TTC549 (cell line): ENCODE results near the gene GPATCH1.
"Not testable (repeated sequence)": the region's sequence is repeated elsewhere in the genome, so short reads cannot be mapped to it uniquely, and the experiment has no call there.

ENCODE experiments used
- FAIRE-seq: peaks from 2 replicates; lab custom pipeline; 2012; peaks lifted over from hg19 to GRCh38; lab: Jason Lieb, UNC

Gene GPATCH1

GRCh38 chr19:33159149-33159548, 78.2 kb downstream of the GPATCH1 start:
- FAIRE-seq = no peak

DNA sequence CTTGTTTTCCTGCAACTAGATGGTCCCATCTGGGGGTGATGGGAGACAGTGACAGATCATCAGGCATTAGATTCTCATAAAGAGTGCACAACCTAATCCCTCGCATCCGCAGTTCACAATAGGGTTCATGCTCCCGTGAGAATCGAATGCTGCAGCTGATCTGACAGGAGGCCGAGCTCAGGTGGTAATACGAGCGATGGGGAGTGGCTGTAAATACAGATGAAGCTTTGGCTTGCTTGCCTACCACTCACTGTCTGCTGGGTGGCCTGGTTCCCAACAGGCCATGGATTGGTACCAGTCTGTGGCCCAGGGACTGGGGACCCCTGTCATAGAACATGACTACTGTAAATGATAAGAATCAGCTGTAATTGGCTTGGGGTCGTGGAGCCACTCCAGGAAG, 78.9 kb downstream of the GPATCH1 start:
- FAIRE-seq = no peak

DNA sequence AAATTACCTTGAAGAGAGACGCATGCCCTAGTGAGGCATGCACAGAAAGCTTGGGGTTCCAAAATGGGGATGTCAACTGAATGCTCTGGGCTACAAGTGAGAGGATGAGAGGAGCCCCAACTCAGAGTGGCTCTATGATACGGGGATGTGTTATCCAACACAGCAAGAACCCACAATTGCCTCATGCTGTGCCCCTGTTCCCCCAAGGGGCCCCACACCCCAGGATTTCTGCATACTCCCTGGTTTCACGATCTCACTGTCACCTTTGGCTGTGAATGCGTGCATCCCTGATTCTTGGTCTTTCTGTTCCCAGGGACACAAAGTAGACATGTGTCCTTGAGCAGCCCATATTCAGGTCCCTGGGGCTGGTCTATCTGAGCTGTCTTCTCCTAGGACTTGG, 80.2 kb downstream of the GPATCH1 start:
- FAIRE-seq = no peak

DNA sequence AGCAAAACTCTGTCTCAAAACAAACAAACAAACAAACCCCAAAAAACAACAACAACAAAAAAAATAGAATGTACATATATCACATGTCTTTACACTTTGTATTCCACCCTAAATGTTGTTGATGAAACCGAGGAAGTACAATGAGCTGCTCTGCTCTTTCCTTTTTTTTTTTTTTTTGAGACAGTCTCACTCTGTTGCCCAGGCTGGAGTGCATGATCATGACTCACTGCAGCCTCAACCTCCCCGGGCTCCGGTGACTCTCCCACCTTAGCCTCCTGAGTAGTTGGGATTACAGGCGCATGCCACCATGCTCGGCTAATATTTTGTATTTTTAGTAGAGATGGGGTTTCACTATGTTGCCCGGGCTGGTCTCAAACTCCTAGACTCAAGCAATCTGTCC, 82.5 kb downstream of the GPATCH1 start:
- no peak for FAIRE-seq

DNA sequence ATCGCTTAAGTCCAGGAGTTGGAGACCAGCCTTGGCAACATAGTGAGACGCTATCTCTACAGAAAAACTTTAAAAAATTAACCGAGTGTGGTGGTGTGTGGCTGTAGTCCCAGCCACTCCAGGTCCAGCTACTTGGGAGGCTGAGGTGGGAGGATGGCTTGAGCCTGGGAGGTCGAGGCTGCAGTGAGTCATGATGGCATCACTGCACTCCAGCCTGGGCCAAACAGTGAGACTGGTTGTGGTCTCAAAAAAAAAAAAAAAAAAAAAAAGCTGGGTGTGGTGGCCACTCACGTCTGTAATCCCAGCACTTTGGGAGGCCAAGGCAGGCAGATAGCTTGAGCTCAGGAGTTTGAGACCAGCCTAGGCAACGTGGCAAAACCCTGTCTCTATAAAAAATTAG, 85.1 kb downstream of the GPATCH1 start:
- FAIRE-seq = not testable (repeated sequence)

DNA sequence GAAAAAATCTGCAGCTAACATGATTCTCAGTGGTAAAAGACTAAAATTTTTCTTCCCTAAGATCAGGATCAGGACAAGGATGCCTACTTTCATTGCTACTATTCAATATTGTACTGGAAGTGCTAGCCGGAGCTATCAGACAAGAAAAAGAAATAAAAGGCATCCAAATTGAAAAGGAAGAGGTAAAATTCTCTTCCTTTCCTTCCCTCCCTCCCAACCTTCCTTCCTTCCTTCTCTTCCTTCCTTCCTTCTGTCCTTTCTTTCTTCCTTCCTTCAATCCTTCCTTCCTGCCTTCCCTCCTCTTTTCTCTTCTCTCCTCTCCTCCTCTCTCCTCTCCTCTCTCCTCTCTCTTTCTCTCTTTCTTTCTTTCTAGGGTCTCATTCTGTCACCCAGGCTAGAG, 86.5 kb downstream of the GPATCH1 start:
- no peak for FAIRE-seq

DNA sequence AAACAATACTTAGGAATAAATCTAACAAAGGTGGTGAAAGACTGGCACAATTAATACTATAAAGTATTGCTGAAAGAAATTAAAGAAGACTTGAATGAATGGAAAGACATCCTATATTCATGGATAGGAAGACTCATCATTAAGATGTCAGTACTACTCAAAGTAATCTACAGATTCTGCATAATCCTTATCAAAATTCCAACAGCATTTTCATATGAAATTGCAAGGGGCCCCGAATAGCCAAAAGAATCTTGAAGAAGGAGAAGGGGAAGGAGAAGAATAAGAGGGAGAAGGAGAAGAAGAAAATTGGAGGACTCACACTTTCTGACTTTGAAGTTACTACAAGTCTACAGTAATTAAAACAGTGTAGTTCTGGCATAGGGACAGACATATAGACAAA, 87.5 kb downstream of the GPATCH1 start:
- FAIRE-seq = no peak

GRCh38 chr19:33171222-33171795, 90.3 kb downstream of the GPATCH1 start:
- FAIRE-seq = no peak

GRCh38 chr19:33171916-33172359, 91.0 kb downstream of the GPATCH1 start:
- FAIRE-seq = no peak

GRCh38 chr19:33174186-33174585, 93.2 kb downstream of the GPATCH1 start:
- no peak for FAIRE-seq

- FAIRE-seq = no peak
These were observed 94.3 kb downstream of the GPATCH1 start for GRCh38 chr19:33175156-33175782.

GRCh38 chr19:33175886-33176669, 95.1 kb downstream of the GPATCH1 start:
- FAIRE-seq = no peak

DNA sequence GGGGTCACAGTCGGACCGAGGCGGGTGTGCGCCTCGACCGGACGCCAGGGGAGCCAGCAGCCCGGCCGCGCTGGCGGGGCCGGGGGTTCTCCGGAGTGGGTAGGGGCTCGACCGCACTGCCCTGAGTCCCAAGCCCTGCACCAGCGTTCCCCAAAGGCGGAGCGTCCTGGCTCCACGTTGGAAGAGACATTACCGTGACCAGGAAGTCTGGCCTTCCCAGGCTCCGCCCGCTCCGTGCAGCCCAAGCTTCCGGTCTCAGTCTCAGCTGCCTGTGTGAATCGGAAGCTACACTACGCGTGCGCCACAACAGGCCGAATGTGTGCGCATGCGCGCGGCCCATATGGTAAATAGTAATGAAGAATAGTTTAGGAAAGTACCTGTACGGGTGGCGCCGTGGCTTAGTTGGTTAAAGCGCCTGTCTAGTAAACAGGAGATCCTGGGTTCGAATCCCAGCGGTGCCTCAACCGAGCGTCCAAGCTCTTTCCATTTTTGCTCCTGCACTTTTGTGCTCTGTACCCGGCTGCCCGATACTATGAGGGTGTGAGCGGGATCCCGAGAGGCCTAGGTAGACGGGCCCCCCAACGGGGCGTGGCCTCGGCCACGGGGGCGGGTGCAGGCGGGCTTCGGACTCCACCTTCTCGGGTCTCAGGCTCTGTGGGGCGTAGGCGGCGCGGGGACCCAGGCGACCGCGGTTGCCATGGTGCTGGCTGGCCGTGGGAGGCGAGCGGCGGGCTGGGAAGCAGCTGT, 95.9 kb downstream of the GPATCH1 start:
- FAIRE-seq = peak; percentile 87

DNA sequence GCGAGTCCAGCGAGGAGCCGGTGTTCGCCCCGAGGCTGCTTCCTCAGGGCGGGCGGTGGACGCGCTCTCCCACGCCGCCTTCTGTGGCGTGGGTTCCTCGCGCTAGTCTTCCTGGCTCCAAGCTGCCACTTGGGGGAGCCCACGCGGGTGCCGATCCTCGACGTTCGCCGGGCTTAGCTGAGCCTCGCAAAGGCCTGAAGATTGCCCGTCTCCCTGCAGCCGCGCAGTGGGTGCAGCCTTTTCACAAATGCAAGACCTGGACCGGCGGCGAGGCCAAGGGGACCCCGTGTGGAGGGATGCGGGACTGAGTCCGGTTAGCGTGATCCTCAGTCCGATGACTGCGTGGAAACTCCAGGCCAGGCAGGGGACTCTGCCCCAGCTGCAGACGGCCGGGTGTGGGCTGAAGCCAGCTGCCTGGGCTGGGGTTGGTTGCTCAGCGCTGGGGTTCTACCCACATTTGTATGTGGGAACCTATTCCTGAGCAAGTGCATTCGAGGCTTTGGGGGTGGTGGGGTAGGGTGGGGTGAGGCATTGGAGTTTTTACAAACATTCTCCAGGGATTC, 96.5 kb downstream of the GPATCH1 start:
- FAIRE-seq = no peak
